ENCODE data around the gene PES1. TPM values are rescaled to one million over a fixed set of nuclear protein-coding genes. Genes with fewer than 3 reads are reported as not detected.
"Not testable (repeated sequence)": the region's sequence is repeated elsewhere in the genome, so short reads cannot be mapped to it uniquely, and the experiment has no call there.

The PES1 gene
- total and polyA plus RNA-seq, 12 donors = 16.3 to 51.7 (median 25.6) TPM

DNA sequence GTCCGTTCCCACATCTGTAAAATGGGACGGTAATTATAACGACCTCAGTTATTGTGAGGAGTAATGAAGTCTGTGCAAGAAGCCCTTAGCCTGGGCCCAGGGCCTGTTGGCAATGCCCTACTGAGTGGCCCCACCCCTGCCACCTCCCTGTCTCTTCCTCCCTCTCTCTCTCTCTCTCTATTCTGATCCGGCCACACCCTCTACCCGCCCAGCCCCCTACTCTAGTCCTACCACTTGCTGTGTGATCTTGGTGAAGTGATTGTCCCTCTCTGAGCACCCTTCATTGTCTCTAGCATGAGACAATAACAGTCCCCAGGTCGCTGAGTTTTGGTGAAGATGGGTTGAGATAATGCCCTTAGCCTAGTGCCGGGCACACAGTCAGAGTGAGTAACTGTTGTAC lies 37.7 kb downstream of the PES1 start:
- Histone ChIP-seq H3K4me3 (no peak overlapping the region), H3K27ac (no peak overlapping the region), H3K27me3 (no peaks in the 10 kb centered on the region), H3K4me1 (no peaks in the 10 kb centered on the region), H3K36me3 (no peaks in the 10 kb centered on the region), H3K9me3 (no peaks in the 10 kb centered on the region)
- ATAC-seq = no peak
- WGBS, 2 donors = 79 to 84% methylated on average over 7 of the region's 7 CpGs
- TF ChIP-seq, protein P1, sequence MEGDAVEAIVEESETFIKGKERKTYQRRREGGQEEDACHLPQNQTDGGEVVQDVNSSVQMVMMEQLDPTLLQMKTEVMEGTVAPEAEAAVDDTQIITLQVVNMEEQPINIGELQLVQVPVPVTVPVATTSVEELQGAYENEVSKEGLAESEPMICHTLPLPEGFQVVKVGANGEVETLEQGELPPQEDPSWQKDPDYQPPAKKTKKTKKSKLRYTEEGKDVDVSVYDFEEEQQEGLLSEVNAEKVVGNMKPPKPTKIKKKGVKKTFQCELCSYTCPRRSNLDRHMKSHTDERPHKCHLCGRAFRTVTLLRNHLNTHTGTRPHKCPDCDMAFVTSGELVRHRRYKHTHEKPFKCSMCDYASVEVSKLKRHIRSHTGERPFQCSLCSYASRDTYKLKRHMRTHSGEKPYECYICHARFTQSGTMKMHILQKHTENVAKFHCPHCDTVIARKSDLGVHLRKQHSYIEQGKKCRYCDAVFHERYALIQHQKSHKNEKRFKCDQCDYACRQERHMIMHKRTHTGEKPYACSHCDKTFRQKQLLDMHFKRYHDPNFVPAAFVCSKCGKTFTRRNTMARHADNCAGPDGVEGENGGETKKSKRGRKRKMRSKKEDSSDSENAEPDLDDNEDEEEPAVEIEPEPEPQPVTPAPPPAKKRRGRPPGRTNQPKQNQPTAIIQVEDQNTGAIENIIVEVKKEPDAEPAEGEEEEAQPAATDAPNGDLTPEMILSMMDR (IDR thresholded peaks at IDR 0.05) = no peak
- no peak for DNase-seq
- intact Hi-C loops (cut with DNase I) = no loop called here

DNA sequence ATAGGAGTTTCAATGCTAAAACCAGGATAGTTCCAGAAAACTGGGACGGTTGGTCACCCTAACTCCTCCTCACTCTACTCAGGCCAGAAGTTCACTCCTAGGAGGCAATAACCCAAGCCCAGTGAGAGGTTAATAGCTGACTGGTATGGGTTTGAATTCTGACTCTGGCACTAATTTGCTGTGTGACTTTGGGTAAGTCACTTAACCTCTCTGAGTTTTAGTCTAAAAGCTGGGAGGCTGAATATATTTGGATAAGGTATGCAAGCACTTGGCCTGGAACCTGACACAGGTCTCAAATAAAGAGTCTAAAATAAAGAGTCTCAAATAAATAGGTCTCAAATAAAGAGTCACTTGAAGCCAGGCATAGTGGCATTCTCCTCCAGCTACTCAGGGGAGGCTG lies 39.0 kb downstream of the PES1 start:
- Histone ChIP-seq H3K4me1 (no peaks in the 10 kb centered on the region), H3K27ac (no peak overlapping the region), H3K27me3 (peaks cover 0 to 4% (median 0%) of the 10 kb centered on the region in 7 donors), H3K4me3 (no peak overlapping the region), H3K36me3 (no peaks in the 10 kb centered on the region), H3K9me3 (no peaks in the 10 kb centered on the region)
- intact Hi-C loops (cut with DNase I) = no loop called here
- TF ChIP-seq, protein P1 (IDR thresholded peaks at IDR 0.05) = no peak
- ATAC-seq = no peak
- DNase-seq = no peak
- WGBS, 2 donors = 52% methylated on average over 1 of the region's 1 CpG

DNA sequence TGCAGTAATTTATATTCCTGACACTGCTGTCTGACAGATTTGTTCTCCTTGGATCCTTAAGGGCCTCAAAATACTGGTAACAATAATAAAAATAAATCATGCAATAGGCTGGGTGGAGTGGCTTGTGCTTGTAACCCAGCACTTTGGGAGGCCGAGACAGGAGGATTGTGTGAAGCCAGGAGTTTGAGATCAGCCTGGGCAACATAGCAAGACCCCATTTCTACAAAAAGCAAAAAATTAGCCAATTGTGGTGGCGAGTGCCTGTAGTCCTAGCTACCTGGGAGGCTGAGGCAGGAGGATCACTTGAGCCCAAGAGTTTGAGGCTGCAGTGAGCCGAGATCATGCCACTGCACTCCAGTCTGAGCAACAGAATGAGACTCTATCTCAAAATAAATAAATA lies 39.9 kb downstream of the PES1 start:
- H3K4me3 ChIP-seq; H3K36me3 ChIP-seq; H3K27ac ChIP-seq; H3K4me1 ChIP-seq; H3K27me3 ChIP-seq; DNase-seq; intact Hi-C loops (cut with DNase I); ATAC-seq; H3K9me3 ChIP-seq: not testable (repeated sequence)
- 90 to 99% methylated on average over 3 of the region's 3 CpGs for WGBS, 2 donors

DNA sequence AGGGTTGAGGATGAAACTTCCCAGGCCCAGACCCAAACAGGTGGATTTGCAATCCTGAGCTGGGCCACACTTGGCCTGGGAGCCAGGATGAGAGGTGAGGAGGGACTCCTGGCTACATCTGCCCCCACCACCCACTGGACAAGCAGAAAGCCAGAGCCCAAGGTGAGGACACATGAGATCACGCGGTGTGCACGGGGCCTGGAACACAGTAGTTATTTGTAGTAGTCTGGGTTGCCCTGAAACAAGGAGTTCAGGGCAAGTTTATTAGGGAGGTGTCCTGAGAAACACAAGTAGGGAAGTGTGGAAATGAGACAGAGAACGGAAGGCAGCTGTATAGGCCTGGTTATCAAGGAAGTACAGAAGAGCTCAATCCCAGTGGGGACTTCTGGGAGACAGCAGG lies 44.5 kb downstream of the PES1 start:
- TF ChIP-seq, protein P1 (IDR thresholded peaks at IDR 0.05) = no peak
- H3K27ac ChIP-seq = no peak overlapping the region
- ATAC-seq (no peak), DNase-seq (no peak)
- intact Hi-C loops (cut with DNase I) = no loop called here
- H3K4me1 ChIP-seq = peaks cover 0 to 7% (median 4%) of the 10 kb centered on the region in 9 donors
- H3K4me3 ChIP-seq = no peak overlapping the region
- H3K36me3 ChIP-seq = no peaks in the 10 kb centered on the region
- WGBS, 2 donors = 61 to 63% methylated on average over 4 of the region's 4 CpGs
- H3K27me3 ChIP-seq = peaks cover 0 to 38% (median 27%) of the 10 kb centered on the region in 7 donors
- H3K9me3 ChIP-seq = no peaks in the 10 kb centered on the region

DNA sequence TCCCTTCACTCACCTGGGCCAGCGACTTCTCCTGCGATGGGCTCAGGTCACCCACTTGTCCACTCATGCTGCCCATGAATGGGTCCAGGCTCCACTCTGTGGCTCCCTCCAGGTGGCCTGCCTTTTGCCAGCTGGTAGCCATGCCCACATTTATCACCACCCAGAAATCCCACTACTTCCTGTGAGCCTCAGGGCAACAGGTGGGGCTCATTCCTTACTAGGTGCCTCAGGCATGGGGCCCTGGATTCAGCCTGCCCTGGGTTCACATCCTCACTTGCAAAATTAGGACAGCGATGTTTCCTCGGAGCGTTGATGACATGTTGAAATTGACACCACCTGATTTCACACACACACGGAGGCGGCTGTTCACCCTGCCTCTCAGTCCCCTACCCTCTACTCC lies 45.1 kb downstream of the PES1 start, which contains the start of gene SEC14L6:
Gene SEC14L6 (minus strand): TSS at position 126 of the 400 bp plus-strand sequence. CDS start 59 bp downstream, at position 67.
- intact Hi-C loops (cut with DNase I) = no loop called here
- no peak within 1 kb of the TSS for H3K4me3 ChIP-seq
- TF ChIP-seq, protein P1 (IDR thresholded peaks at IDR 0.05) = no peak
- H3K36me3 ChIP-seq = no peaks in the 10 kb centered on the region
- no peaks in the 10 kb centered on the region for H3K9me3 ChIP-seq
- WGBS, 2 donors = 84 to 85% methylated on average over 7 of the region's 7 CpGs
- peaks cover 0 to 43% (median 33%) of the 10 kb centered on the region in 7 donors for H3K27me3 ChIP-seq
- DNase-seq (no peak), ATAC-seq (no peak)
- no peak within 1 kb of the TSS for H3K27ac ChIP-seq
- peaks cover 0 to 12% (median 9%) of the 10 kb centered on the region in 9 donors for H3K4me1 ChIP-seq
